ENCODE results near the gene IGFBP7.

Gene IGFBP7

GRCh38 chr4:57093845-57094831 is 16.0 kb downstream of the IGFBP7 start:
- no peak for DNase-seq (ENCODE audit: low read depth, low spot score)
- CTCF ChIA-PET, result interaction anchor here (1.0 to 2.3 kb wide), 4 partner anchors 8 to 69 kb away, joined by 3 to 5 read pairs (median 4); no protein-coding TSS in a partner anchor
- no peak overlapping the region for H3K4me3 ChIP-seq (ENCODE audit: low read depth, low read length)
- TF ChIP-seq, protein P1, sequence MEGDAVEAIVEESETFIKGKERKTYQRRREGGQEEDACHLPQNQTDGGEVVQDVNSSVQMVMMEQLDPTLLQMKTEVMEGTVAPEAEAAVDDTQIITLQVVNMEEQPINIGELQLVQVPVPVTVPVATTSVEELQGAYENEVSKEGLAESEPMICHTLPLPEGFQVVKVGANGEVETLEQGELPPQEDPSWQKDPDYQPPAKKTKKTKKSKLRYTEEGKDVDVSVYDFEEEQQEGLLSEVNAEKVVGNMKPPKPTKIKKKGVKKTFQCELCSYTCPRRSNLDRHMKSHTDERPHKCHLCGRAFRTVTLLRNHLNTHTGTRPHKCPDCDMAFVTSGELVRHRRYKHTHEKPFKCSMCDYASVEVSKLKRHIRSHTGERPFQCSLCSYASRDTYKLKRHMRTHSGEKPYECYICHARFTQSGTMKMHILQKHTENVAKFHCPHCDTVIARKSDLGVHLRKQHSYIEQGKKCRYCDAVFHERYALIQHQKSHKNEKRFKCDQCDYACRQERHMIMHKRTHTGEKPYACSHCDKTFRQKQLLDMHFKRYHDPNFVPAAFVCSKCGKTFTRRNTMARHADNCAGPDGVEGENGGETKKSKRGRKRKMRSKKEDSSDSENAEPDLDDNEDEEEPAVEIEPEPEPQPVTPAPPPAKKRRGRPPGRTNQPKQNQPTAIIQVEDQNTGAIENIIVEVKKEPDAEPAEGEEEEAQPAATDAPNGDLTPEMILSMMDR (IDR thresholded peaks at IDR 0.05; ENCODE audit: insufficient read depth, low read length, missing control alignments), result no peak
- POLR2A ChIA-PET, result interaction anchor here (0.5 to 1.4 kb wide), 6 partner anchors 10 to 117 kb away, joined by 3 to 4 read pairs (median 4); partner anchors contain the start of genes NOA1 and POLR2B

- TF ChIP-seq, protein P1 (IDR thresholded peaks at IDR 0.05; ENCODE audit: insufficient read depth, low read length, missing control alignments), result no peak
- ChIA-PET CTCF (interaction anchor here (1.2 to 2.3 kb wide), 3 partner anchors 10 to 72 kb away, joined by 3 to 7 read pairs (median 5); no protein-coding TSS in a partner anchor), POLR2A (interaction anchor here (0.6 kb wide), 1 partner anchor 24 kb away, joined by 3 read pairs; no protein-coding TSS in a partner anchor)
- no peak for DNase-seq (ENCODE audit: low read depth, low spot score)
- H3K4me3 ChIP-seq (ENCODE audit: low read depth, low read length), result no peak overlapping the region
Observed at GRCh38 chr4:57091657-57092162, 18.5 kb downstream of the IGFBP7 start.

- no peak for DNase-seq (ENCODE audit: low read depth, low spot score)
- CTCF ChIA-PET, result interaction anchor here (0.6 to 2.1 kb wide), 3 partner anchors 52 to 91 kb away, joined by 3 to 7 read pairs (median 4); no protein-coding TSS in a partner anchor
- TF ChIP-seq, protein P1 (IDR thresholded peaks at IDR 0.05; ENCODE audit: insufficient read depth, low read length, missing control alignments), result no peak
- POLR2A ChIA-PET, result no interaction called here
- H3K4me3 ChIP-seq (ENCODE audit: low read depth, low read length), result no peak overlapping the region
Observed at GRCh38 chr4:57090079-57090478, 20.1 kb downstream of the IGFBP7 start.

DNA sequence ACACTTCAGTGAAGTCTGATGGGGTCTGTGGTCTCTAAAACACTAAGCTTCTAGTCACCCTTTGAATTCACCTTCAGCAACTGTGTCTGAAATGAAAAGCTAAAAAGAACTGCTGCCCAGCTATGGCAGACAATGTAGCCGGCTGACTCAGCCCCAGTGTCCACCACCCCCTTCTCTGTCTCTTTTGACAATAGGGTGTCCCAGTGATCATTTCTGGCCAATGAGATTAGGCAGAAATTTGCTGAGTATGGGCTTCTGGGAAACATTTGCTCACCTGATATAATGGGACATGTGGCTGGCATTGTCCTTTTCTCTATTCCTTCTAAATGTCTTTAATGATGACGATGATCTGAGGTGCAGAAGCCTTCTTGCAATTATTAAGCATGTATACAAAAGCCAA is 20.6 kb downstream of the IGFBP7 start:
- CTCF ChIA-PET, result interaction anchor here (0.9 to 1.4 kb wide), 2 partner anchors 51 to 73 kb away, joined by 4 read pairs; no protein-coding TSS in a partner anchor
- no peak for DNase-seq (ENCODE audit: low read depth, low spot score)
- POLR2A ChIA-PET, result no interaction called here
- TF ChIP-seq, protein P1 (IDR thresholded peaks at IDR 0.05; ENCODE audit: insufficient read depth, low read length, missing control alignments), result no peak
- H3K4me3 ChIP-seq (ENCODE audit: low read depth, low read length), result no peak overlapping the region

GRCh38 chr4:57086031-57086723 is 24.0 kb downstream of the IGFBP7 start:
- CTCF ChIA-PET, result interaction anchor here (1.9 kb wide), 1 partner anchor 77 kb away, joined by 7 read pairs; no protein-coding TSS in a partner anchor
- no peak overlapping the region for H3K4me3 ChIP-seq (ENCODE audit: low read depth, low read length)
- TF ChIP-seq, protein P1 (IDR thresholded peaks at IDR 0.05; ENCODE audit: insufficient read depth, low read length, missing control alignments), result no peak
- DNase-seq (ENCODE audit: low read depth, low spot score), result no peak
- POLR2A ChIA-PET, result interaction anchor here (1.1 kb wide), 1 partner anchor 35 kb away, joined by 3 read pairs; no protein-coding TSS in a partner anchor

Measured in AG04449 (cell line).